Prostate gland (tissue), 2 donors: Measurements from ENCODE around the gene ZNF532. TPM values are rescaled to one million over a fixed set of nuclear protein-coding genes. Genes with fewer than 3 reads are reported as not detected.

Source experiments
- DNase-seq: peaks from one replicate; pipeline ENCODE4 v3.0.0-alpha.2; 2019; ENCODE audit warnings: low spot score
- H3K27ac ChIP-seq, 2 donors: fragments of 200-600 bp; sonication (generic); 2 replicates each; pipeline ENCODE4 v1.5.1; 2017 to 2019
- H3K27me3 ChIP-seq: fragments of 200-600 bp; sonication (generic); replicated peaks from 2 replicates; pipeline ENCODE4 v1.5.1; 2019; ENCODE audit not compliant: insufficient read depth
- H3K36me3 ChIP-seq, 2 donors: fragments of 200-600 bp; sonication (generic); 1 replicate in 1 of 2; 2 replicates in 1 of 2; pipeline versions ENCODE4 v1.5.1 to v1.8.1; 2017 to 2019
- H3K4me1 ChIP-seq: fragments of 200-600 bp; sonication (generic); replicated peaks from 2 replicates; pipeline ENCODE4 v1.5.1; 2019
- H3K4me3 ChIP-seq, 2 donors: fragments of 200-600 bp; sonication (generic); 2 replicates each; pipeline ENCODE4 v1.5.1; 2017 to 2019
- H3K9me3 ChIP-seq: fragments of 200-600 bp; sonication (generic); 2 replicates; pipeline ENCODE4 v1.5.1; 2017
- CTCF ChIP-seq, 4 experiments: fragments of 200-600 bp in 2 of 4; fragments of 450-650 bp in 2 of 4; sonication (generic) in 2 of 4; IDR thresholded peaks; 1 replicate in 3 of 4; 2 replicates in 1 of 4; pipeline ENCODE4 v1.5.1; 2016 to 2019; ENCODE audit warnings: antibody characterized with exemption in 4 of 4, mild to moderate bottlenecking in 2 of 4, moderate library complexity in 2 of 4
- POLR2A ChIP-seq: fragments of 450-650 bp; IDR thresholded peaks from one replicate; pipeline ENCODE4 v1.6.1; 2016; ENCODE audit warnings: antibody characterized with exemption, mild to moderate bottlenecking
- POLR2AphosphoS5 ChIP-seq: sonication (generic); formaldehyde crosslinking; IDR thresholded peaks from one replicate; pipeline ENCODE4 v1.6.1; 2017; ENCODE audit warnings: antibody characterized with exemption
- WGBS: methylation state at CpG from one replicate; pipeline ENCODE4 v1.1.5; 2018; 5-methylcytosine and 5-hydroxymethylcytosine counted together
- intact Hi-C: fragments of 100-400 bp; cut with DNase I; formaldehyde crosslinking; loops from one replicate; pipeline ENCODE4 v1.14.2; 2022
- total RNA-seq, 2 donors: library from RNA; depleted of rRNA; stranded (reverse); fragments of >200 nt; gene quantifications; one replicate each; pipeline ENCODE4 v1.1.0, GENCODE V29; 2016

The ZNF532 gene
- total RNA-seq, 2 donors from 2014 or later = 231 to 299 TPM

GRCh38 chr18:59011289-59011688 is 146.6 kb downstream of the ZNF532 start:
- TF ChIP-seq CTCF (IDR thresholded peaks at IDR 0.05) (no peak), POLR2A (no peak), POLR2AphosphoS5 (no peak)
- H3K9me3 ChIP-seq = no peaks in the 10 kb centered on the region
- peaks cover 8% of the 10 kb centered on the region for H3K4me1 ChIP-seq
- H3K36me3 ChIP-seq = no peaks in the 10 kb centered on the region
- no peak overlapping the region for H3K27ac ChIP-seq
- H3K4me3 ChIP-seq = no peak overlapping the region
- H3K27me3 ChIP-seq = no peaks in the 10 kb centered on the region
- no peak for DNase-seq
- intact Hi-C loops = no loop called here
- 76% methylated on average over 4 of the region's 4 CpGs for WGBS

DNA sequence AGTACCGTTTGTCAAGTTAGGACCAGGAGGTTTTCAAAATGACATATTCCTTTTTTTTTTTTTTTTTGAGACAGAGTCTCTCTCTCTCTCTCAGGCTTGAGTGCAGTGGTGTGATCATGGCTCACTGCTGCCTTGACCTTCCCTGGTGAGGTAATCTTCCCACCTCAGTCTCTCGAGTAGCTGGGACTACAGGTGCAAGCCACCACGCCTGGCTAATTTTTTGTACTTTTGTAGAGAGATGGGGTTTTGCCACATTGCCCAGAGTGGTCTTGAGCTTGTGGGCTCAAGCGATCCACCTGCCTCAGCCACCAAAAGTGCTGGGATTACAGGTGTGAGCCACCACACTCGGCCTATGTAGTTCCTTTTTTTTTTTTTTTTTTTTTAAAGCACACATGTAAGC is 147.1 kb downstream of the ZNF532 start:
- TF ChIP-seq POLR2AphosphoS5 (no peak), CTCF (IDR thresholded peaks at IDR 0.05) (no peak), POLR2A (no peak)
- H3K4me3 ChIP-seq = no peak overlapping the region
- DNase-seq = no peak
- 95% methylated on average over 5 of the region's 5 CpGs for WGBS
- no peaks in the 10 kb centered on the region for H3K27me3 ChIP-seq
- no peak overlapping the region for H3K27ac ChIP-seq
- peaks cover 8% of the 10 kb centered on the region for H3K4me1 ChIP-seq
- no peaks in the 10 kb centered on the region for H3K36me3 ChIP-seq
- no peaks in the 10 kb centered on the region for H3K9me3 ChIP-seq
- intact Hi-C loops = no loop called here

- H3K9me3 ChIP-seq = no peaks in the 10 kb centered on the region
- TF ChIP-seq POLR2A = no peak
- peak; percentile 35 for TF ChIP-seq POLR2AphosphoS5
- intact Hi-C loops = no loop called here
- no peaks in the 10 kb centered on the region for H3K36me3 ChIP-seq
- no peaks in the 10 kb centered on the region for H3K27me3 ChIP-seq
- peak overlapping the region in 1 of 2 donors; percentile 27 for H3K27ac ChIP-seq
- H3K4me1 ChIP-seq = peaks cover 8% of the 10 kb centered on the region
- WGBS = 50% methylated on average over 6 of the region's 6 CpGs
- no peak overlapping the region for H3K4me3 ChIP-seq
- peak; percentile 43 for DNase-seq
Measured at GRCh38 chr18:59012815-59013705, 148.4 kb downstream of the ZNF532 start.

GRCh38 chr18:59013744-59014143 is 149.1 kb downstream of the ZNF532 start:
- 85% methylated on average over 2 of the region's 2 CpGs for whole genome bisulfite sequencing
- Histone ChIP-seq H3K9me3 (no peaks in the 10 kb centered on the region), H3K36me3 (no peaks in the 10 kb centered on the region), H3K27ac (peak overlapping the region in 1 of 2 donors; percentile 27), H3K4me1 (peaks cover 8% of the 10 kb centered on the region), H3K4me3 (no peak overlapping the region), H3K27me3 (no peaks in the 10 kb centered on the region)
- no peak for DNase-seq
- TF ChIP-seq CTCF (IDR thresholded peaks at IDR 0.05) (no peak), POLR2A (no peak), POLR2AphosphoS5 (no peak)
- intact Hi-C loops = no loop called here

GRCh38 chr18:59015531-59016152 is 151.0 kb downstream of the ZNF532 start:
- Histone ChIP-seq H3K27me3 (no peaks in the 10 kb centered on the region), H3K27ac (no peak overlapping the region), H3K4me3 (no peak overlapping the region), H3K36me3 (no peaks in the 10 kb centered on the region), H3K4me1 (peaks cover 8% of the 10 kb centered on the region), H3K9me3 (no peaks in the 10 kb centered on the region)
- WGBS = 99% methylated on average over 5 of the region's 5 CpGs
- intact Hi-C loops = no loop called here
- TF ChIP-seq POLR2AphosphoS5 (no peak), POLR2A (no peak), CTCF (IDR thresholded peaks at IDR 0.05) (no peak)
- DNase-seq = no peak
